Stomach (tissue), 9 donors: ENCODE measurements around the gene PTGER3. TPM values are rescaled to one million over a fixed set of nuclear protein-coding genes. Genes with fewer than 3 reads are reported as not detected.

Experiments used
- DNase-seq, 2 donors: peaks; one replicate each; pipeline versions ENCODE4 v3.0.0 to v3.0.0-alpha.2; 2013 to 2019
- H3K27ac ChIP-seq, 5 donors: fragments of 200-600 bp in 4 of 5; sonication (generic) in 4 of 5; one replicate each; pipeline ENCODE4 v1.5.1; 2013 to 2019; ENCODE audit warnings: mild to moderate bottlenecking in 1 of 5, moderate library complexity in 1 of 5
- H3K27me3 ChIP-seq, 3 donors: fragments of 200-600 bp; sonication (generic); one replicate each; pipeline ENCODE4 v1.5.1; 2017 to 2019; ENCODE audit warnings: mixed run types in 1 of 3
- H3K36me3 ChIP-seq, 4 donors: fragments of 200-600 bp; sonication (generic); 1 replicate in 3 of 4; 2 replicates in 1 of 4; pipeline ENCODE4 v1.5.1; 2016 to 2019
- H3K4me1 ChIP-seq, 4 donors: fragments of 200-600 bp; sonication (generic); one replicate each; pipeline ENCODE4 v1.5.1; 2016 to 2019
- H3K4me3 ChIP-seq, 4 donors: fragments of 200-600 bp; sonication (generic) in 3 of 4; one replicate each; pipeline ENCODE4 v1.5.1; 2016 to 2019; ENCODE audit warnings: mild to moderate bottlenecking in 1 of 4
- H3K9me3 ChIP-seq, 4 donors: fragments of 200-600 bp; sonication (generic); one replicate each; pipeline ENCODE4 v1.5.1; 2016 to 2019
- CTCF ChIP-seq, 7 experiments: fragments of 450-650 bp in 4 of 7; fragments of 200-600 bp in 3 of 7; sonication (generic) in 3 of 7; IDR thresholded peaks; one replicate each; pipeline ENCODE4 v1.5.1; 2016 to 2019; ENCODE audit warnings: antibody characterized with exemption in 7 of 7, control low read depth in 2 of 7, mild to moderate bottlenecking in 1 of 7
- EP300 ChIP-seq: sonication (generic); formaldehyde crosslinking; IDR thresholded peaks from one replicate; pipeline ENCODE4 v1.6.1; 2017; ENCODE audit warnings: antibody characterized with exemption
- POLR2A ChIP-seq, 4 donors: fragments of 450-650 bp; IDR thresholded peaks; one replicate each; pipeline ENCODE4 v1.6.1; 2016; ENCODE audit warnings: antibody characterized with exemption in 4 of 4, control low read depth in 2 of 4, mild to moderate bottlenecking in 1 of 4, moderate library complexity in 1 of 4
- POLR2AphosphoS5 ChIP-seq, 3 donors: sonication (generic); formaldehyde crosslinking; IDR thresholded peaks; one replicate each; pipeline ENCODE4 v1.6.1; 2016; ENCODE audit warnings: antibody characterized with exemption in 3 of 3
- WGBS, 5 donors: extraction: QIAGEN DNeasy Blood & Tissue Kit in 3 of 5; methylation state at CpG; one replicate each; pipeline versions ENCODE4 v1.1.5 to v1.1.7; 2013 to 2018; 5-methylcytosine and 5-hydroxymethylcytosine counted together
- intact Hi-C: fragments of 100-400 bp; cut with DNase I; formaldehyde crosslinking; loops from one replicate; pipeline ENCODE4 v1.15.1; 2023; ENCODE audit warnings: low total_unique reads
- polyA plus RNA-seq, 3 donors: library from polyadenylated mRNA; stranded (reverse); fragments of 200-250 nt; gene quantifications; one replicate each; pipeline ENCODE4 v1.2.3, GENCODE V29; 2013
- total RNA-seq, 5 donors: library from RNA; depleted of rRNA; stranded (reverse); fragments of >200 nt; gene quantifications; one replicate each; pipeline versions ENCODE4 v1.1.0 to v1.2.3, GENCODE V29; 2014 to 2016
- donor health status: healthy with polysubstance abuse.
- donor health status: Bipolar disorder and iron deficiency.
- donor health status: healthy.

Gene PTGER3
- total and polyA plus RNA-seq, 8 donors: 2.3 to 44.3 (median 15.2) TPM

GRCh38 chr1:70966018-70966638 is 81.5 kb downstream of the PTGER3 start:
- H3K27me3 ChIP-seq: no peaks in the 10 kb centered on the region
- no peak overlapping the region for H3K4me3 ChIP-seq
- peak in 2 of 7 experiments; percentile 34 to 43 for TF ChIP-seq CTCF (IDR thresholded peaks at IDR 0.05)
- TF ChIP-seq POLR2A (IDR thresholded peaks at IDR 0.05): no peak
- no peak for TF ChIP-seq EP300
- no peak for TF ChIP-seq POLR2AphosphoS5 (IDR thresholded peaks at IDR 0.05)
- WGBS, 5 donors: 45 to 54% (median 51%) methylated on average over 2 of the region's 2 CpGs
- DNase-seq: no peak
- no peak overlapping the region for H3K27ac ChIP-seq
- H3K9me3 ChIP-seq: no peaks in the 10 kb centered on the region
- H3K36me3 ChIP-seq: no peaks in the 10 kb centered on the region
- no peaks in the 10 kb centered on the region for H3K4me1 ChIP-seq
- intact Hi-C loops: no loop called here

GRCh38 chr1:70963374-70963773 is 84.2 kb downstream of the PTGER3 start:
- WGBS, 5 donors: 87 to 93% (median 88%) methylated on average over 4 to 6 of the region's 6 CpGs

GRCh38 chr1:70961374-70961975 is 86.1 kb downstream of the PTGER3 start:
- H3K36me3 ChIP-seq: no peaks in the 10 kb centered on the region
- H3K27me3 ChIP-seq: no peaks in the 10 kb centered on the region
- DNase-seq: no peak
- intact Hi-C loops: no loop called here
- H3K4me3 ChIP-seq: no peak overlapping the region
- TF ChIP-seq POLR2AphosphoS5 (IDR thresholded peaks at IDR 0.05) (no peak), EP300 (no peak), CTCF (IDR thresholded peaks at IDR 0.05) (no peak), POLR2A (IDR thresholded peaks at IDR 0.05) (no peak)
- H3K4me1 ChIP-seq: no peaks in the 10 kb centered on the region
- H3K9me3 ChIP-seq: no peaks in the 10 kb centered on the region
- no peak overlapping the region for H3K27ac ChIP-seq
- 45 to 61% (median 51%) methylated on average over 1 of the region's 1 CpG for WGBS, 5 donors

More at GRCh38 chr1:70963374-70963773, 84.2 kb downstream of the PTGER3 start:
- Histone ChIP-seq H3K27ac (no peak overlapping the region), H3K36me3 (no peaks in the 10 kb centered on the region), H3K4me1 (no peaks in the 10 kb centered on the region), H3K27me3 (no peaks in the 10 kb centered on the region), H3K9me3 (no peaks in the 10 kb centered on the region), H3K4me3 (no peak overlapping the region)
- no peak for TF ChIP-seq POLR2AphosphoS5 (IDR thresholded peaks at IDR 0.05)
- no peak for TF ChIP-seq CTCF (IDR thresholded peaks at IDR 0.05)
- no peak for TF ChIP-seq POLR2A (IDR thresholded peaks at IDR 0.05)
- no peak for TF ChIP-seq EP300
- DNase-seq: no peak
- intact Hi-C loops: no loop called here

GRCh38 chr1:70948396-70949017 is 99.1 kb downstream of the PTGER3 start:
- H3K4me1 ChIP-seq: peaks cover 0 to 6% (median 0%) of the 10 kb centered on the region in 4 donors
- WGBS, 5 donors: 64 to 82% (median 78%) methylated on average over 5 of the region's 5 CpGs
- H3K9me3 ChIP-seq: no peaks in the 10 kb centered on the region
- no peak for DNase-seq
- no peaks in the 10 kb centered on the region for H3K27me3 ChIP-seq
- intact Hi-C loops: no loop called here
- no peak overlapping the region for H3K4me3 ChIP-seq
- no peaks in the 10 kb centered on the region for H3K36me3 ChIP-seq
- no peak for TF ChIP-seq EP300
- no peak for TF ChIP-seq CTCF (IDR thresholded peaks at IDR 0.05)
- TF ChIP-seq POLR2A (IDR thresholded peaks at IDR 0.05): no peak
- no peak for TF ChIP-seq POLR2AphosphoS5 (IDR thresholded peaks at IDR 0.05)
- H3K27ac ChIP-seq: no peak overlapping the region
